ENCODE measurements around the gene TMUB1.

- TF ChIP-seq CTCF (IDR thresholded peaks at IDR 0.05) (no peak), POLR2A (IDR thresholded peaks at IDR 0.05) (no peak)
Observed at GRCh38 chr7:151062111-151062398, 21.2 kb downstream of the TMUB1 start.

Measured in heart left ventricle (tissue), 13 donors.